NCI-H2196 (cell line): Measurements from ENCODE around the gene PTPN14.

Experiments used
- DNase-seq: peaks from one replicate; lab custom pipeline; 2025; ENCODE audit not compliant: unreplicated experiment; lab: John Stamatoyannopoulos, UW

PTPN14 gene

GRCh38 chr1:214455971-214456867, 95.2 kb downstream of the PTPN14 start:
- DNase-seq = no peak

GRCh38 chr1:214455479-214455878, 95.9 kb downstream of the PTPN14 start:
- no peak for DNase-seq

GRCh38 chr1:214454569-214455396, 96.6 kb downstream of the PTPN14 start:
- DNase-seq = no peak

- DNase-seq = no peak
Measured at GRCh38 chr1:214453109-214453722, 98.2 kb downstream of the PTPN14 start.

GRCh38 chr1:214452152-214452784, 99.1 kb downstream of the PTPN14 start:
- no peak for DNase-seq

GRCh38 chr1:214451596-214451995, 99.8 kb downstream of the PTPN14 start:
- no peak for DNase-seq

GRCh38 chr1:214449371-214449770, 102.0 kb downstream of the PTPN14 start:
- no peak for DNase-seq

GRCh38 chr1:214448536-214448935, 102.9 kb downstream of the PTPN14 start:
- no peak for DNase-seq

GRCh38 chr1:214447557-214447871, 103.9 kb downstream of the PTPN14 start:
- no peak for DNase-seq

- no peak for DNase-seq
Measured at GRCh38 chr1:214446772-214447556, 104.4 kb downstream of the PTPN14 start.

- no peak for DNase-seq
Measured at GRCh38 chr1:214445831-214446614, 105.4 kb downstream of the PTPN14 start.

- no peak for DNase-seq
Measured at GRCh38 chr1:214445199-214445598, 106.2 kb downstream of the PTPN14 start.

GRCh38 chr1:214444182-214444939, 107.0 kb downstream of the PTPN14 start:
- DNase-seq = no peak

GRCh38 chr1:214441119-214441518, 110.3 kb downstream of the PTPN14 start:
- DNase-seq = no peak

GRCh38 chr1:214440219-214440965, 111.0 kb downstream of the PTPN14 start:
- no peak for DNase-seq

- peak; percentile 22 for DNase-seq
Measured at GRCh38 chr1:214439352-214440119, 111.9 kb downstream of the PTPN14 start.

GRCh38 chr1:214438530-214438929, 112.9 kb downstream of the PTPN14 start:
- DNase-seq = no peak
